ENCODE measurements around the gene ADAMTS15.

- TF ChIP-seq CTCF (IDR thresholded peaks at IDR 0.05): no peak
- TF ChIP-seq EZH2 (IDR thresholded peaks at IDR 0.05; ENCODE audit: borderline replicate concordance, insufficient read depth, low read depth, low read length, poor library complexity, severe bottlenecking): no peak
These were observed 60.5 kb downstream of the ADAMTS15 start for GRCh38 chr11:130508913-130509312.

All from B cell (primary cell).